SIG-M5 treated with dmso at 0.1 percent for 504 hours (cell line): ENCODE measurements around the gene SMARCC1.

Experiments
- DNase-seq: peaks from one replicate; lab custom pipeline; 2025; ENCODE audit not compliant: unreplicated experiment; lab: John Stamatoyannopoulos, UW

SMARCC1 gene

GRCh38 chr3:47636225-47636624 is 145.5 kb downstream of the SMARCC1 start:
- no peak for DNase-seq

DNA sequence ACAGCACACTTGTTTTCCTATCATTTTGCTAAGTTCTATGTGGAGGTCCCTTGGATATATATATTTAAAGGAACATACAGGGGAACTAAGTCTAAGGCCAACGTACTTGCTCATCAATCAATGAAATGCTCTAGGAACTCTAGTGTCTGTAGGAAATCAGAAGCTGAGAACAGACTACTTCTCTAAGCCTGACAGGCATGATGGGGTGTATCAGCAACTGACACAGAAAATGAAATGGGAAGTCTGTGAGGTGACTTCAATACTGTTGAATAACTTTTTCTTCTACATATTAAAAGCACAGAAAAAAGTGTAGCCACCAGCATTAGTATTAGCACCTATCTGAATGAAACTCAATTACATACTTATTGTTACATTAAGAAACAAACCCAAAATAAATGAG is 146.2 kb downstream of the SMARCC1 start:
- DNase-seq: no peak

- DNase-seq: no peak
These were observed 146.7 kb downstream of the SMARCC1 start for GRCh38 chr3:47634996-47635395.

DNA sequence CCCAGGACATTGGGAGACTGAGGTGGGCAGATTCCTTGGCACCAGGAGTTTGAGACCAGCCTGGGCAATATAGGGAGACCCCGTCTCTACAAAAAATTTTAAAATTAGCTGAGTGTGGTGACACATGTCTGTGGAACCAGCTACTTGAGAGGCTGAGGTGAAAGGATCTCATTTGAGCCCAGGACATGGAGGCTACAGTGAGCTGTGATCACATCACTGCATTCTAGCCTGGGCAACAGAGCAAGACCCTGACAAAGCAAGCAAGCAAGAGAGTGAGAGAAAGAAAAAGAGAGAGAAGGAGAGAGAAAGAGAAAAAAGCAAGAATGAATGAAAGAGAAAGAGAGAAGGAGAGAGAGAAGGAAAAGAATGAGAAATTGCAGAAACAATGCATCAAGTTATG is 150.9 kb downstream of the SMARCC1 start:
- DNase-seq: no peak

GRCh38 chr3:47629770-47630169 is 151.9 kb downstream of the SMARCC1 start:
- DNase-seq: no peak

DNA sequence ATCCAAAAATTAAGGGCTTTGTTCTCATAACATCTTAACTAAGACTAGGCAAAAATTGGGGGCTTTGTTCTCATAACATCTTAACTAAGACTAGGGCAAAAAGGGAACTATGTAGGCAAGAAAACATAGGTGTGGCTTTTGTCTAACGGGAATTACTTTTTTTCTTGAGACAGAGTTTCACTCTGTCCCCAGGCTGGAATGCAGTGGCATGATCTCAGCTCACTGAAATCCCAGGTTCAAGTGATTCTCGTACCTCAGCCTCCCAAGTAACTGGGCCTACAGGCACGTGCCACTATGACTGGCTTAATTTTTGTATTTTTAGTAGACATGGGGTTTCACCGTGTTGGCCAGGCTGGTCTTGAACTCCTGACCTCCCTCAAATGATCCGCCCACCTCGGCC is 153.3 kb downstream of the SMARCC1 start:
- no peak for DNase-seq

DNA sequence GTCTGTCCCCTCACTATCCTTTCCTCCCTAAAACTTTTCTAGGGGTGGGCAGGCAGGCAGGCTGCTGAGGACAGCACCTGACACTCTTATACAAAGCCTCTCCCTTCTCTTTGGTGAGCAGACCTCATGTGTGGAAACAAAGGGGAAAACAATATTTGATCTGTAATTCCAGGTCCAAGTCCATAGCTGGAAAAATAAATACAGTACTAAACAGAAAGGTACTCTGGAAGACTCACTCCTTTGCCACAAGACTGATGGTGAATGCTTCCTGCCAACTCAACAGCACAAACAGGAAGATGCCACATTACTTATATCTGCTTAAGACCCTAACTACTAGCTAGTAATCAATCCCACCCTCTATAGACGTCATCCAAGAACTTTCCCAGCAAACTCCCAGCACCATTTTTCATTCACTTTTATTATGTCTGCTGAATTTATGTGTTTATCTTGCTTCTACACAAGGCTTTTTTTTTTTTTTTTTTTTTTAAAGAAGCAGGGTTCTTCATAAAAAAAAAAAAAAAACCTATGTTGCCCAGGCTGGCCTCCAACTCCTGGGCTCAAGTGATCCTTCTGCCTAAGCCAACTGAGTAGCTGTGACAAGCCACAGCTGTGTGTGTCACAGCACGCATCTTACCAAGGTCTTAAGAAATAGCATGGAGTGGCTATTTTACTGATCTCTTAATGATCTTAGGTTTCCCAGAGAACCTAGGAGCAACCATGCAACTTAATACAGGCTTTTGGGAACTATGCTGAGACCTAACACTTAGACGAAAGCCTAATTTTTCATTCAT is 158.8 kb downstream of the SMARCC1 start:
- DNase-seq: no peak

DNA sequence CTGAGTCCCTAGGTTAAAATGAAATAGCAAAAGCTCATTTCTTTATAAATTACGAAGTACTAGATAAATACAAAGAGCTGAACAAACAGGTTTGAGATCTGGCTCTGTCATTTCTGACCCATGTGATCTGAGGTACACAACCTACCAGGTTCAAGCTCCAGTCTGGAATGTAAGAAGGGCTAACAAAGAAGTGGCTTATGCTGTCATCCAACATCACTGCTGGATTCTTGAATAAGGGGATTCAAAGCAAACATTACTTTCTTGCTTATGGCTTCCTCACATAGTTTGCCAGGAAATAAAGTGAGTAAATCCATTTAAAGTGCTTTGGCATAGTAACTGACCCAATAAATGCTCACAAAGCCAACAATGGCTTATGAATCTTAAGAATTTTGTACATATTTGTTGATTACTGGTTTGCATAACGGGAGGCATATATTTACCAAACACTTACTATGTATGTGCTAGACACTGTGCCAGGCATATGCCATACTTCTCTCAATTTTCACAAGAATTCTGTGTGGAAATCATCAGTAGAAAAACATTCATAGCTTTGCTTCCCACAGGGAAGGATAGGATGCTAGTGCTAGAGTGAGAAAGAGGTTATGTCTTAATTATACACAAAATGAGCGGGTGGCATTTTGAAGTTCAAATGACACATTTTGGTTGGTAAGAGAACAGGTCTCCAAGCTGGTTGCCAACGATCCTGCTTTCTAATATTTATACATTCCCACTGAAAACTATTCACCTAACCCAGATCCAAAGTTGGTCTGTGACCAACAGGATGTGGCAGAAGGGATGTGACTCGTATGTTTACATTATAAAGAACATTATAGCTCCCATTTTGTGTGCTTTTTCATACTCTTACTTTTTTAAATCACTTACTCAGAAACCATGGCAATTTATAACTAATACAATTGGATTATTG is 164.3 kb downstream of the SMARCC1 start:
- DNase-seq: no peak

DNA sequence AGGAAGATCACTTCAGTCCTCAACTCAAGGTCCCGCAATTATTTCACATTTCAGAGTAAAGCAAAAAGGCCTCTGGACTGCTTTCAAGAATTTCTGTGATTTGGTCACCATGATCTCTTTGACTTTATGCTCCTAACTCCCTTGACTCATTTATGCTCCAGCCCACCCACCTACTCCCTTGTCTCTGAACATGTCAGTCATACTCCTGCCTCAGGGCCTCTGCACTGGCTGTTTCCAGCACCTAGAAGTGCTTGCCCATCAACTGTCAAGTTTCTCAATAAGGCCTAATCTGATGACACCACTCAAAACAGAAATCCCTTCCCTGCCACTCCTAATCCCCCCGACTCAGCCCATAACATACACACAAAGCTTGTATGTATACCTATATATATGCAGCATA is 166.9 kb downstream of the SMARCC1 start:
- no peak for DNase-seq

DNA sequence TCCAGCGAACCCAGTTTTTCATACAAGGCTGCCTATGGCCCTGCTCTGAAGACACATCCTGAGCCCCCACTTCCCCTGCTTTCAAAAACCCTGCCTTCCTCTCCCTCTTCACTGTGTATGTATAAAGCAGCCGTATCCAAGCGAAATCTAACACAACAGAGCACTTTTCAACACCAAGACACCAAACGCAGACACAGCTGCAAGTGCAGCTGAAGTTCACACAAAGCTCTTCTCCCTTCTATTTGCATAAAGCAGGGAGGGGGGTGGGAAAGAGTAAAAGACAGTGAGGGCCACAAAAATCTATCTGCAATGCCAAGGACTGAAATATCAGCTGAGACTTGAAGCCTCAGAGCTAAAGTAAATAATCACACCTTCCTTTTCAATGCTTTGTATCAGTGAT is 168.0 kb downstream of the SMARCC1 start:
- no peak for DNase-seq

DNA sequence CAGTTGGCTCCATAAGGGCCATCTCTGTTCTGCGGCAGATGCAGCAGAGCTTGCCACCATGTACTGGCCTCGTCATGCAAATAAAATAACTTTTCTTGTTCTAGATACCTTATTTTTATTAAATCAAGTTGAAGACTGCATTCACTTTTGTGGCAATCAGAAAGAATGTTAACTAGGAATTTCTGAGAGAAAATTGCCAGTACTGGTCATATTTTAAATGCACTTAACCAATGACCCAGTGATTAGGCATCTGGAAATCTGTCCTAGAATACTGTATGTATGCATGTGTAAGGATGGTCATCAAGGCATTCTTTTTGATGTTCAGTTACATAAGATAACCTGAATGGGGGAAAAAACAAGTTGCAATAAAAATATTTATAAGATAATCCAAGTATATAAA is 168.8 kb downstream of the SMARCC1 start:
- DNase-seq: no peak

DNA sequence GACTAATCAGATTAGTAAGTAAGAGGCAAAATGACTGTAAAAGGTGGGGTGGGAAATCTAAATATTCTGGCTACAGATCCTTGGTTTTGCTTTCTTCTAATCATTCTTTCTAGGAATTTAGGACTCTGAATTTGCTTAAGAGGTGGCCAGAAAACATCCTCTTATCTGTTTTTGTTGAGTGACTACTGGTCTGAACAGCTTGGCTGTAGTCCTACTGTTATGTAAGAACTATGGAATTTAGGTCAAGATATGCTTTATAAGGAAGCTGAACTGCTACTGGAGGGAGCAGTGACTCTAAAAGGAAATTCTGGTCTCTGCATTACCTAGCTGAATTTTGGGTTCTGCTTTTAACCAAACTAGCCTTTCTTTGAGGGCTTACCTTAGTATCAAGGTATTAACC is 169.5 kb downstream of the SMARCC1 start:
- no peak for DNase-seq

GRCh38 chr3:47611576-47611975 is 170.1 kb downstream of the SMARCC1 start:
- no peak for DNase-seq

DNA sequence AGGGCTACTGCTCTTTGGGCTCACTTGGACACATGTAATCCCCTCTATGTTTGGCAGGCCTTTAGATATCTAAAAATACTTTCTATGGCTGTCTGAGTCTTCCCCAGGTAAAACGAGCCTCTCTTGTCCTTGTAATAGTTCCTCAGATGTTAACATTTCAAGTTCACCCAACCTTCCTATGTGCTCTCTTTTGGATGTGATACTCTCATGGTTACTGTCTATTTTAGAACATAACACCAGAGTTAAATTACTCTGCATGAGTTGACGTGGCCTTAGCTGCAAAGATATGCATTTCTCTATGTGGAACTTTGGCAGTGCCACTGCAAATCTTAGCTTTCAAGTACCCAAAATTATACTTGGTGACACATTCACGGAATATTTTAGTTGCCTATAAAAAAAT is 171.1 kb downstream of the SMARCC1 start:
- DNase-seq: no peak

DNA sequence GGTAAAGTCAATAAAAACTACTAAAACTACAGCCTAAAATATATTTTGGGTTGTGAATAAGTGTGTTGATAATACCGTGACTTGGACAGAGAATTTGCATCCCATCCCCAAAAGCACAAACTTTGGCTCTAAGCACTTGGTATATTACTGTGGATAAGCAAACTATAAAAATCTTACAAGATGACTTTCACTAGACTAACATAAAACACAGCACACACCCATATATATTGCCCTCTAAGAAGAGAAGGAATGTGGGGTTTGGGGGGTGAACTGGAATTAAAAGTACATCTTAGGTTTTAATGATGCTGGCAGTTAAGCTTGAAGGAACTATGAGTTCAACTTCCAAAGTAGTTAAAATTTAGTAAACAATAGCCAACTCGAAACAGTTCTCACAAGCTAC is 174.4 kb downstream of the SMARCC1 start:
- DNase-seq: no peak

- DNase-seq: no peak
These were observed 175.5 kb downstream of the SMARCC1 start for GRCh38 chr3:47606165-47606564.

GRCh38 chr3:47605652-47606051 is 176.0 kb downstream of the SMARCC1 start:
- no peak for DNase-seq

DNA sequence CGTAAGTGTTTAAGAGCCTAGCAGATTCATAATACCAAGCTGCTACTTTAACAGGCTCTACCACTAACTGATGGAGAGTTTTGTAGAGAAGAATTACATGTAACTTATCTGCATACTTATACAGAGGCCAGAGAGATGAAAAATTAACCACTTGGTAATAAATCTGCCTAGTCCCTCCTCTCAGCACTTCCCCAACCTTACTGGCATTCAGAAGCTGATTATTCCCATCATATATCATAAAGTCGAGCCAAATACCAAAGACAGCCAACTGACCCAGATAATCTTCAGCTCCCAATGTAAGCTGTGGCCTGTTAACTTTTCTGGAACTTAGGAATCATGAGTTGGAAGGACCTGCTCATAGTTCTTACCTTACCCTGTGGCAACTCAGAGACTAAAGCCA is 177.5 kb downstream of the SMARCC1 start:
- no peak for DNase-seq

- no peak for DNase-seq
These were observed 178.4 kb downstream of the SMARCC1 start for GRCh38 chr3:47603332-47603731.

DNA sequence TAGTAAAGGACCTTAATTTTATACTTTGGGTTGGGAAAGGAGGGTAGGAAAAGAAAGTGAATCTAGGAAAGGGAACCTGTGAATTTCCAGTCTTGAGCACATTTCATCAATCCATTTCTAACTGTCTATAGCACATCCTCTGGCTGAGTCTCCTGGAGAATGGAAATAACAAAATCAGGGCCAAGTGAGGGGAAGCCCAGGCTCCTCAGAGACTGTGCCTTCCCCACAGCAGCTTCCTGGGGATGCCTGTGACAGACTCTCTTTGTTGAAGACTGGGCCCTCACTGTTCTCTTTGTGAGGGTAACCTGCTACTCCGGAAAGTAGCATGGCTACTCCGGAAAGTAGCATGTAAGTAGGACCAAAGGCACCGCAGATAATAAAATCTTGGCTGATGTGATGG is 180.4 kb downstream of the SMARCC1 start:
- no peak for DNase-seq

GRCh38 chr3:47594792-47595191 is 186.9 kb downstream of the SMARCC1 start:
- no peak for DNase-seq

DNA sequence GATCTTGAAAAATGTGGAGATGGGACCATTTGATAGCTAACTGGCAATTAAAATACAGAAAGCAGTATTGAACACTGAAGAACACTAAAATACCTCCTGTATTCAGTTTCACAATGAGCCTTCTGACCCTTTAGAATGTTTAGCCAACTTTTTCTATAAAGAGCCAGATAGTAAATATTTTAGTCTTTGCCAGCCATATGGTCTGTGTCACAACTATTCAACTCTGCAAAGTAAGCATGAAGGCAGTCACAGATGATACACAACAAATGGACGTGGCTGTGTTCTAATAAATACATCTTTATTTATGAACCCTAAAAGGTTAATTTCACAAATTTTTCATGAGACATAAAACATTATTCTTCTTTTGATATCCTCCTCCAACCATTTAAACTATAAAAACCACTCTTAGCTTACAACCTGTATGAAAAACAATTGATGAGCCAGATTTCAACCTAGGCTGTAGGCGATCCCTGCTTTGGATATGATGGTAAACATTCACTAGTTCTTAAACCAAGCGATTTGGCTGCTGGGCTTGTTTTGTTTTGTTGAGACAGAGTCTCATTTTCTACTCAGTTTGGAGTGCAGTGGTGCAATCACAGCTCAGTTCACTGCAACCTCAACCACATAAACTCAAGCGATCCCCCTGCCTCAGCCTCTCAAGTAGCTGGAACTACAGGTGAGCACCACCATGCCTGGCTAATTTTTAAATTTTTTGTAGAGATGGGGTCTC is 189.5 kb downstream of the SMARCC1 start:
- DNase-seq: no peak
